Mesodermal cell (in vitro differentiated cells): ENCODE results near the gene SMIM3.

Experiments
- H3K27ac ChIP-seq: 2 replicates; pipeline ENCODE4 v1.7.0; 2013; ENCODE audit warnings: mild to moderate bottlenecking, low read depth, low read length, moderate library complexity; ENCODE audit not compliant: severe bottlenecking
- H3K36me3 ChIP-seq: 2 replicates; pipeline ENCODE4 v1.7.1; 2013; ENCODE audit warnings: mild to moderate bottlenecking, low read length, moderate library complexity; ENCODE audit not compliant: control insufficient read depth, insufficient read depth
- H3K4me1 ChIP-seq: one replicate; pipeline ENCODE4 v1.7.1; 2013; ENCODE audit warnings: mild to moderate bottlenecking, low read length; ENCODE audit not compliant: insufficient read depth, control insufficient read depth, poor library complexity, severe bottlenecking
- H3K4me3 ChIP-seq: 2 replicates; pipeline ENCODE4 v1.7.0; 2013; ENCODE audit warnings: low read length, control low read depth, mild to moderate bottlenecking; ENCODE audit not compliant: insufficient read depth, poor library complexity, severe bottlenecking; ENCODE audit errors: extremely low read depth
- H3K9me3 ChIP-seq: 2 replicates; pipeline ENCODE4 v1.7.1; 2013; ENCODE audit warnings: mild to moderate bottlenecking, low read length, moderate library complexity; ENCODE audit not compliant: control insufficient read depth
- WGBS, 2 experiments: methylation state at CpG; one replicate each; pipeline ENCODE4 v1.1.5; 2013; ENCODE audit warnings: missing lambda C conversion rate in 2 of 2; ENCODE audit not compliant: insufficient coverage in 2 of 2; 5-methylcytosine and 5-hydroxymethylcytosine counted together

Gene SMIM3

DNA sequence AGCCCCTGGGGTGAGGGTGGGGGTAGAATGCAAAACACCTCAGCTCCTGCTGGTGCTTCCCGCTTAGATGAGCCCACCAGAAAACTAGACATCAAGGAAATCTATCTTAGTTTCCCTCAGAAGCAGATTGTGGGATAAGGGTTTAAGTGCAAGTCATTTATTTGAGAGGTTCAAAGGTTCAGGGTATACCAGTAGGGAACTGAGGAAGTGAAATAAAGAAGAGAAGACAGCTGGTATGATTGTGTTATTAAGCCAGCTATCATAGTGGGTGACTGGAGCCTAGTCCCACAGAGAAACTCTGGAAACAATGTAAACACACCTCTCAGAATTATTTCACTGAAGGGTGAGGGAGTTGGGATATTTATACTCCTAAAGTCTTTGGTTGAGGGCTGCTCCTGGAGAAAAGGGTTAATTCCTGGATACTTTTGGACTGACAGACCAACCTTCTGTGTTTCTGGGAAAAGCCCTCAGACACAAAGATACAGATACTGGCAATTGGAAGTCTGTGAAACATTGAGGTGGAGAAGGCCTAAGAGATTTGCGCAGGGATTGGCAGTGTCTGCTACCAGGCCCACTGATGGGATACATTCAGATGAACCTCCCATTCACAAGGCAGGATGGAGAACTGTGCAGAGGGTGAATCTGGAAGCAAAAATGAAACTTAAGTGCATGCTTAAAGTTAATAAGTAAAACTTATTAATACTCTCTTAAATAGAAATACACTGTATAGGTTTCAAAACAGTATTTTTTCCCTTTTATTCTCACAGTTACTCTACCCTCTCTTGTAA, 13.4 kb upstream of the SMIM3 start:
- Histone ChIP-seq H3K4me1 (no peaks in the 10 kb centered on the region), H3K36me3 (no peaks in the 10 kb centered on the region), H3K27ac (no peak overlapping the region), H3K9me3 (no peaks in the 10 kb centered on the region), H3K4me3 (no peak overlapping the region)
- 80 to 86% methylated on average over 1 of the region's 2 CpGs for WGBS, 2 experiments

GRCh38 chr5:150765799-150766169, 12.8 kb upstream of the SMIM3 start:
- Histone ChIP-seq H3K9me3 (no peaks in the 10 kb centered on the region), H3K27ac (no peak overlapping the region), H3K4me1 (no peaks in the 10 kb centered on the region), H3K36me3 (no peaks in the 10 kb centered on the region), H3K4me3 (no peak overlapping the region)
- WGBS, 2 experiments: no CpG with 5 or more reads among the region's 1 CpG

- Histone ChIP-seq H3K4me1 (no peaks in the 10 kb centered on the region), H3K27ac (no peak overlapping the region), H3K36me3 (no peaks in the 10 kb centered on the region), H3K9me3 (no peaks in the 10 kb centered on the region), H3K4me3 (no peak overlapping the region)
- 98 to 100% methylated on average over 1 to 2 of the region's 2 CpGs for WGBS, 2 experiments
Measured at GRCh38 chr5:150766251-150766650, 12.3 kb upstream of the SMIM3 start.

DNA sequence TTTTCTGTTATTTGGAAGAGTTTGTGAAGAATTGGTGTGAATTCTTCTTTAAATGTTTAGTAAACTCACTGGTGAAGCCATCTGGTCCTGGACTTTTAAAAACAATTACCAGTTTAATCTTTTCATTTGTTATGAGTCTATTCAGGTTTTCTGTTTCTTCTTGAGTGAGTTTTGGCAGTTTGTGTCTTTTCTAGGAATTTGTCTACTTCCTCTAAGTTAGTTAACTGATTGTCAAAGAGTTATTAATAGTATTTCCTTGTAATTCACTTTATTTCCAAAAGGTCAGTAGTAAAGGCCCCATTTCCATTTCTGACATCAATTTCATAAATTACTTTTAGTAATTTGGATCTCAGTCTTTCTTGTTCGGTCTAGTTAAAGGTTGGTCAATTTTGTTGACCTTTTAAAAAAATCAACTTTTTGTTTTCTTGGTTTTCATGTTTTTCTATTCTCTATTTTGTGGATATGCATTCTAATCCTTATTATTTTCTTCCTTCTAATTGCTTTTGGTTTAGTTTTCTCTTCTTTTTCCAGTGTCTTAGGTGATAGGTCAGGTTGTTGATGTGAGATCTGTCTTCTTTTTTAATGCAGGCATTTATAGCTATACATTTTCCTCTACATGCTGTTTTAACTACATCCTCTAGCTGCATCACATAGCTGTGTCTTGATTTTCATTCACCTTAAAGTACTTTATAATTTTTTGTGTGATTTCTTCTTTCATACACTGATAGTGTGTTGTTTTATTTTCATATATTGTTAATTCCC, 7.3 kb upstream of the SMIM3 start:
- no peaks in the 10 kb centered on the region for H3K9me3 ChIP-seq
- H3K4me1 ChIP-seq: peaks cover 3% of the 10 kb centered on the region
- no CpG with 5 or more reads among the region's 1 CpG for WGBS, 2 experiments
- H3K27ac ChIP-seq: no peak overlapping the region
- H3K4me3 ChIP-seq: no peak overlapping the region
- H3K36me3 ChIP-seq: no peaks in the 10 kb centered on the region

DNA sequence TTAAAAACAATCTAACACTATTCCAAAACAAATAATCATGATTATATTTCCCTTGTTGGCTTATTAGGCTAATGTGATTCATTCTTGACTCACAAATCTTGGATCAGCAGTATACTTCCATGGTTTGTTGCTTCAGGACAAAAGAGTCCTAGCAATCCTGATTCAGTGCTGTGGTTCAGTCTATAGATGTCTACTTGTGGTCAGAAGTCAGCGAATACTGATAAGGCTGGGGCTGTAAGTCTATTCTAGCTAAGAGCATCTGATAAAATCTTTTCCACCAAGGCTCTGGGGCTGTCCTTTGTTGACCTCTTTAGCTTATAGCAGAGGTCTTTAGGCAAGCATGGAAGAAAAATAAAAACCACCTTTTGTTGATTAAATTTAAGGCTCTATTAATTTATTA, 4.4 kb upstream of the SMIM3 start:
- Histone ChIP-seq H3K4me3 (no peak overlapping the region), H3K36me3 (no peaks in the 10 kb centered on the region), H3K27ac (no peak overlapping the region), H3K4me1 (peaks cover 9% of the 10 kb centered on the region), H3K9me3 (no peaks in the 10 kb centered on the region)
- WGBS, 2 experiments: 100% methylated on average over 1 of the region's 1 CpG; no CpG with 5 or more reads in 1 of the 2 experiments

- H3K27ac ChIP-seq: no peak overlapping the region
- H3K36me3 ChIP-seq: no peaks in the 10 kb centered on the region
- 89 to 100% methylated on average over 1 to 3 of the region's 3 CpGs for WGBS, 2 experiments
- peaks cover 21% of the 10 kb centered on the region for H3K4me1 ChIP-seq
- H3K4me3 ChIP-seq: peak overlapping the region; percentile 56
- no peaks in the 10 kb centered on the region for H3K9me3 ChIP-seq
Measured at GRCh38 chr5:150777685-150778084, 872 bp upstream of the SMIM3 start.

- H3K4me3 ChIP-seq: peak overlapping the region; percentile 56
- no peaks in the 10 kb centered on the region for H3K9me3 ChIP-seq
- no peaks in the 10 kb centered on the region for H3K36me3 ChIP-seq
- WGBS, 2 experiments: 16 to 32% methylated on average over 5 of the region's 7 CpGs
- H3K4me1 ChIP-seq: peaks cover 23% of the 10 kb centered on the region
- H3K27ac ChIP-seq: peak overlapping the region; percentile 55
Measured at GRCh38 chr5:150778088-150778516, 455 bp upstream of the SMIM3 start.

- H3K36me3 ChIP-seq: no peaks in the 10 kb centered on the region
- no peak overlapping the region for H3K27ac ChIP-seq
- H3K4me1 ChIP-seq: peaks cover 19% of the 10 kb centered on the region
- WGBS, 2 experiments: 27 to 33% methylated on average over 9 to 11 of the region's 13 CpGs
- H3K4me3 ChIP-seq: peak overlapping the region; percentile 56
- no peaks in the 10 kb centered on the region for H3K9me3 ChIP-seq
Measured at GRCh38 chr5:150779397-150780186, 1.0 kb downstream of the SMIM3 start.

- Histone ChIP-seq H3K36me3 (no peaks in the 10 kb centered on the region), H3K9me3 (no peaks in the 10 kb centered on the region), H3K27ac (no peak overlapping the region), H3K4me1 (peaks cover 19% of the 10 kb centered on the region), H3K4me3 (no peak overlapping the region)
- WGBS, 2 experiments: 70 to 75% methylated on average over 6 of the region's 6 CpGs
Measured at GRCh38 chr5:150780187-150780692, 1.7 kb downstream of the SMIM3 start.

DNA sequence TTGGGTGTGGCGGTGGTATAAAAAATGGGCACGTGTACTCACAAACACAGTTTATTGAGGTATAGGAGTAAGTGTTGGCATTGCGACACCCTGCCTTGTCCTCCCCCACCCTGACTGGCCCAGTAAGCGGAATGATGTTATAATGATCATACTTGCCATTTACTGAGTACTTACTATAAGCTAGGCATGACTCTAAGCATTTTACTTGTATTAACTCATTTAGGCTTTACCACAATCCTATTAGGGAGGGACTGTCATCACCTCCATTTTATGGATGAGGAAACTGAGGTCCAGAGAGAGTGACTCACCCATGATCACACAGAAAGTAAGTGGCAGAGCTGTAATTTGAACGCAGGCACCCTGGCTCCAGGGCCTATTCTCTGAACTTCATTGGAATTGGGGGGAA, 2.3 kb downstream of the SMIM3 start:
- H3K27ac ChIP-seq: no peak overlapping the region
- peaks cover 19% of the 10 kb centered on the region for H3K4me1 ChIP-seq
- no peak overlapping the region for H3K4me3 ChIP-seq
- H3K9me3 ChIP-seq: no peaks in the 10 kb centered on the region
- 50 to 100% methylated on average over 1 of the region's 5 CpGs for WGBS, 2 experiments
- H3K36me3 ChIP-seq: no peaks in the 10 kb centered on the region
